Activated CD4-positive, alpha-beta T cell treated with anti-CD3 and anti-CD28 coated beads, Interleukin-2, amount 50 U/mL, for 48 hours (primary cell): ENCODE results near the gene GAMT.
"Not testable (repeated sequence)": the region's sequence is repeated elsewhere in the genome, so short reads cannot be mapped to it uniquely, and the experiment has no call there.

Source experiments
- DNase-seq, 2 experiments: peaks; one replicate each; pipeline ENCODE4 v3.0.0-alpha.2; 2020

GAMT gene

GRCh38 chr19:1433119-1434039 lies 32.0 kb upstream of the GAMT start:
- no peak for DNase-seq

GRCh38 chr19:1432507-1432887 lies 31.2 kb upstream of the GAMT start:
- no peak for DNase-seq

- DNase-seq, result no peak
Measured at GRCh38 chr19:1431759-1432506, 30.6 kb upstream of the GAMT start.

GRCh38 chr19:1430246-1430645 lies 28.9 kb upstream of the GAMT start:
- no peak for DNase-seq

- DNase-seq, result no peak
Measured at GRCh38 chr19:1429750-1430149, 28.4 kb upstream of the GAMT start.

GRCh38 chr19:1428738-1429391 lies 27.5 kb upstream of the GAMT start:
- DNase-seq, result no peak

GRCh38 chr19:1427221-1427920 lies 26.0 kb upstream of the GAMT start:
- no peak for DNase-seq

- no peak for DNase-seq
Measured at GRCh38 chr19:1426736-1427135, 25.4 kb upstream of the GAMT start.

GRCh38 chr19:1425902-1426301 lies 24.6 kb upstream of the GAMT start:
- no peak for DNase-seq

- DNase-seq, result no peak
Measured at GRCh38 chr19:1425102-1425837, 23.9 kb upstream of the GAMT start.

GRCh38 chr19:1424192-1424955 lies 23.0 kb upstream of the GAMT start:
- no peak for DNase-seq

- no peak for DNase-seq
Measured at GRCh38 chr19:1423436-1424191, 22.3 kb upstream of the GAMT start.

- no peak for DNase-seq
Measured at GRCh38 chr19:1422943-1423342, 21.6 kb upstream of the GAMT start.

GRCh38 chr19:1422360-1422759 lies 21.0 kb upstream of the GAMT start:
- no peak for DNase-seq

GRCh38 chr19:1421958-1422305 lies 20.6 kb upstream of the GAMT start:
- no peak for DNase-seq

GRCh38 chr19:1421218-1421957 lies 20.0 kb upstream of the GAMT start:
- DNase-seq, result no peak

- DNase-seq, result no peak
Measured at GRCh38 chr19:1420590-1420989, 19.2 kb upstream of the GAMT start.

GRCh38 chr19:1420085-1420484 lies 18.7 kb upstream of the GAMT start:
- DNase-seq, result not testable (repeated sequence)

GRCh38 chr19:1418951-1419738 lies 17.8 kb upstream of the GAMT start:
- DNase-seq, result no peak
